Activated T-helper 2 cell treated with anti-CD3 and anti-CD28 coated beads, Interferon-gamma antibody, Interleukin-2, Interleukin-4, amounts not matched to agents 10 μg/mL and 5 μg/mL and 100 μg/mL, durations not matched to agents 14 hours and 24 hours and 36 hours (primary cell): ENCODE results near the gene RALGPS1. TPM values are rescaled to one million over a fixed set of nuclear protein-coding genes. Genes with fewer than 3 reads are reported as not detected.

ENCODE experiments used
- DNase-seq: peaks from one replicate; pipeline ENCODE4 v3.0.0; 2021; ENCODE audit warnings: low spot score
- H3K27ac Mint-ChIP-seq: one replicate; pipeline ENCODE4 v1.8.0; 2021; ENCODE audit warnings: mixed read lengths
- H3K27me3 Mint-ChIP-seq: one replicate; pipeline ENCODE4 v1.8.0; 2021; ENCODE audit warnings: low read depth, mixed read lengths
- H3K36me3 Mint-ChIP-seq: one replicate; pipeline ENCODE4 v1.8.0; 2021; ENCODE audit warnings: low read depth, mixed read lengths
- H3K4me1 Mint-ChIP-seq: one replicate; pipeline ENCODE4 v1.8.0; 2021; ENCODE audit warnings: low read depth, mixed read lengths
- H3K4me3 Mint-ChIP-seq: one replicate; pipeline ENCODE4 v1.8.0; 2021; ENCODE audit warnings: low read depth, mild to moderate bottlenecking, moderate library complexity, mixed read lengths
- H3K9me3 Mint-ChIP-seq: one replicate; pipeline ENCODE4 v1.8.0; 2021; ENCODE audit warnings: mixed read lengths
- intact Hi-C: fragments of 100-400 bp; cut with micrococcal nuclease; formaldehyde crosslinking; loops from one replicate; pipeline ENCODE4 v1.15.1; 2023
- total RNA-seq: library from RNA; stranded (reverse); gene quantifications from 2 replicates; pipeline ENCODE4 v1.2.3, GENCODE V29; 2022

The RALGPS1 gene
- total RNA-seq, 1 donor from 2014 or later: 2.4 TPM

DNA sequence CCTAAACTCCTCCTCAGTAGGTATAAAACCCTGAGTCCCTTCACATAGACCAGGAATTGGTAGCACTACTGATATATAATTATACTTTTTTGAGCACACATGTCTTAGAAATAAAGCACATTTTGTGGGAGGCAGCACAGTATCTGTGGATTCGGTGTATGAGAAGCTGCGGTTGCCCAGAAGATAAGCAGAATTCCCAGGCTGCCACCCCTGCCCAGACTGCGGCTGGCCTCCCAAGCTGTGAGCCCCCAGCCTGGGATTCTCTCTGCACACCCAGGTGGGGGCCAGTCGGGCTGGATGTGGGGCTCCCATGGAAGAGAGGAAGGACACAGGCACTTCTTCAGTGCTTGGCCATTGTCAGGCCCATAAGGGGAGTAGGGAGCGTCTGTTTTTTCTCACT lies 233.4 kb downstream of the RALGPS1 start:
- H3K4me3 Mint-ChIP-seq: no peak overlapping the region
- no peaks in the 10 kb centered on the region for H3K4me1 Mint-ChIP-seq
- no peak overlapping the region for H3K27ac Mint-ChIP-seq
- DNase-seq: no peak
- H3K36me3 Mint-ChIP-seq: no peaks in the 10 kb centered on the region
- H3K27me3 Mint-ChIP-seq: peaks cover 35% of the 10 kb centered on the region
- intact Hi-C loops: no loop called here
- H3K9me3 Mint-ChIP-seq: no peaks in the 10 kb centered on the region

DNA sequence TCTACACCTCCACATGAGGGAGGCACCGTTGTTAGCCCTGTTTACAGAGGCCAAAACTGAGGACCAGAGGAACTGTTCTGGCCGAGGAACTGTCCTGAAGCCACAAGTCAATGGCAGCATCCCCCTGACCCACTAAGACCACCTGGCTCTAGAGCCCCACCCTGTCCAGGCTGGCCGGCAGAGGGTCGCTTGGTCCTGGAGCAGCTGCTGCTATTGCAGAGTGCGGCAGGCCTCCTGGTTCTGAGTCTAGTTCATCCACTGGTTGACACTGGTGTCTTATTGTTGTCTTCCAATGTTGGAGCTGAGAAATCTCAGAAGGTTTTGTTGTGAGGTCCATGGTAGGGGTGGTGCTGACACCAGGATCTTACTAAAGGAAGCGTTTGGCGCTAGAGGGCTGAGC lies 234.4 kb downstream of the RALGPS1 start:
- peaks cover 35% of the 10 kb centered on the region for H3K27me3 Mint-ChIP-seq
- no peak overlapping the region for H3K4me3 Mint-ChIP-seq
- no peaks in the 10 kb centered on the region for H3K36me3 Mint-ChIP-seq
- peaks cover 2% of the 10 kb centered on the region for H3K4me1 Mint-ChIP-seq
- H3K9me3 Mint-ChIP-seq: no peaks in the 10 kb centered on the region
- DNase-seq: no peak
- H3K27ac Mint-ChIP-seq: no peak overlapping the region
- intact Hi-C loops: no loop called here

DNA sequence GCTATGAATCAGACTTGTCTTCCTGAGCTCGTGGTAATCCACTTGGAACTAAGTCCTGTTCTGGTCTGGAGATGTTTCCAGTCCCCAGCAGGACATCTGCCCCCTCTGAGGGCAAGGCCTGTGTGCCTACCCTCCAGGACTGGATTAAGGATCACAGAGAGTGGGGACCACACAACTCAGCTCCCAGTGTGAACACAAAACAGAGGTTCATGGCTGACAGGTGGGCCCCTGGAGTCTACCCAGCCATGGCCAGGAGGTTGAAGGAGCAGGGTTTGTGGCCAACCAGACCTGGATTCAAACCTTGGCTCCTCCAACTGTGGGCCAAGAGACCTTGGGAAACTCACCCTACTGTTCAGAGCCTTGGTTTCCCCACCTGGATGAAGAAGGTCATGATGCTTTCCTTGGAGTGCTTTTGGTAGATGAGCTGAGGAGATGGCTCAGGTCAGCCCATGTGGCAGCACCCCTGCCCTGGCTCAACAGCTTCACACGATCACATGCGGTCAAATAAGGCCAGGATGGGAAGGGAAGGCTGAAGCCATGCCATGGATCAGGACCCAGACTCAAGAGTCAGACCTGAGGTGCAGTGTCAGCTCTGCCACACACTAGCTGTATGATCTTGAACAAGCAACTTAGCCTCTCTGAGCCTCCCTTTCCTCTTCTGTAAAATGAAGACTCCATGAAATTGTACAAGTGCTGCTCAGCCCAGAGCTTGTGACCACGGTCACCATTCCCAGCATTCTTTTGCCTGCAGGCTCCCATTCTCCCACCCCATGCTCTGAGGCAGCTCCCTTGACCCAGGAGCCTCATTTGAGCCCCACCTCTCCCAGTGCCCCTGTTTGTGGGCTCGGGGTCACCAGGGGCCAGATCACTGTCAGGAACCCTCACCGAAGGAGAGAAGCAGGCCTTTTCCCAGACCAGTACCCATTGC lies 235.1 kb downstream of the RALGPS1 start:
- no peak overlapping the region for H3K27ac Mint-ChIP-seq
- DNase-seq: no peak

DNA sequence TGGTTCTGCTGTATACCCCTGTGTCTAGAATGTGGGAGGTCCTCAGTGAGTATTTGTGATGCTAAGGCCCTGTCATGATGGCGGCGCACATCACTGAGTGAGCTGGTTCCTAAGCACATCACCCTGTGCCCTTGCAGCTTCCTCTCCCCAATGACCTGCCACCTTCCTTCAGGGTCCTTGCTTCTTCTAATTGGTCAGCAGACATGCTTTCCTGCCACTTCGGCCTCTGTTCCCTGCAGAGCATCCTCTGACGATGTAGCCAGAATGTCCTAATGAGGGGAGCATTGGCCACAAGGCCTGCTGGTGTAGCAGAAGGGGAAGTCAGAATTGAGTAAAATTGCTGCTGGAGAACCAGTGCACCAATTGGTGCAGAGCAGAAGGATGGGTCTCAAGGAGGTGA lies 238.9 kb downstream of the RALGPS1 start:
- no peaks in the 10 kb centered on the region for H3K9me3 Mint-ChIP-seq
- H3K27me3 Mint-ChIP-seq: peaks cover 40% of the 10 kb centered on the region
- H3K36me3 Mint-ChIP-seq: no peaks in the 10 kb centered on the region
- intact Hi-C loops: no loop called here
- H3K4me3 Mint-ChIP-seq: no peak overlapping the region
- no peak for DNase-seq
- peaks cover 14% of the 10 kb centered on the region for H3K4me1 Mint-ChIP-seq
- no peak overlapping the region for H3K27ac Mint-ChIP-seq

More for the DNA sequence above, 235.1 kb downstream of the RALGPS1 start:
- intact Hi-C loops: no loop called here
- Mint-ChIP-seq H3K27me3 (peaks cover 33% of the 10 kb centered on the region), H3K4me3 (no peak overlapping the region), H3K9me3 (no peaks in the 10 kb centered on the region), H3K4me1 (peaks cover 9% of the 10 kb centered on the region), H3K36me3 (no peaks in the 10 kb centered on the region)

DNA sequence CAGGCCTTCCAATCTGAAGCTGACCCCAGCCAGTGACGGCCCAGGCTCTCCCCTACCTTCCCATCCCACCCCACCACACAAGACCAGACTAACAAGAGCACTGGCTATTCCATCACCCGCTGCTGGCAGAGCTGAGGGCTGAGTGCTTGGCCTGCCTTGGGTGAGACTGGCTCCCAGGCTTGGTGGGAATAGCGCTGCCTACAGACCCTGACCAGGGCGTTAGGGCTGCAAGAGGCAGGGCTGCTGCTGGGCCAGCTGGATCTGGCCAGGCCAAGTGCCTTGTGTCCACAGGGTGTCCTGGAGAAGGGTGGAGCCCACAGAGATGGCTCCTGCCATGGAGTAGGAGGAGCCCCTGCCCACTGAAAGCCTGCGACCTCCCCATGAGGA lies 239.4 kb downstream of the RALGPS1 start:
- Mint-ChIP-seq H3K4me1 (peaks cover 14% of the 10 kb centered on the region), H3K27me3 (peaks cover 40% of the 10 kb centered on the region), H3K36me3 (no peaks in the 10 kb centered on the region), H3K9me3 (no peaks in the 10 kb centered on the region), H3K4me3 (no peak overlapping the region), H3K27ac (no peak overlapping the region)
- intact Hi-C loops: loop anchor here (2.0 kb wide), 1 partner anchor 149 kb away; no protein-coding TSS in a partner anchor
- no peak for DNase-seq

DNA sequence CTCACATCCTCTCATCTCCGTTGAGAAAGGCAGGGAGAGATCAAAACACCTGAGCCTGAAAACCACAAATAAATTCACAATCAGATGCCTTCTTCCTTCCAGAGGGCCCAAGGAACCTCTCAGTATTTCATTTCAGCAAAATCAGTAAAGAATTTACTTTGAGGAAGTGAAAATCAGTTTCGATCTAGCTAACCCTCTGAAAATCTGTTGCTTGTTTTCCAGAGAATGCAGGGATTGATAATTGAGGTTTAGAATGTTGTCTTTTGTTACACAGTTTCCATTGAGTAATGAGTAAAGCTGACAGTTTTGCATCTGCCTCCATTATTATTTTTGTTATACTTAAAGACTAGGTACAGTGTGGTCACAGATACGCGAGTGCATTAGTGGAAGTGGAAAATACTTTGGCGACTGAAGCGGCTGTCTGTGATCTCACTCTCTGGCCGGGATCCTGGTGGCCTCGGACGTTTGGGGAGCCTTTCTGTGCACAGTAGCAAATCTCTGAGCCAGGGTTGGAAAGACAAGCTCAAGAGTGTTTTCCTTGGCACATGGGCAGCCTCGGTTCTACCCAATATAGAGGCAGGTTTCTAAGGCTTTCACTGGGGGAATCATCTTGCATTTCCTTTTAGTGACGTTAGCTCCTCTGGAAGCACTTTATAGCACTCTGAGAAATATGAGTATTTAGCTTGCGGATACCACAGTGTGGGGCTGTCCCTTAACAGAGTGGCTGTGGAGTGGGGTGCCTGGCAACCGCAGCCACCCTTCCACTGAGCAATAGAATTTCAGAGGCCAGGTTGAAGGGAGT lies 240.0 kb downstream of the RALGPS1 start:
- intact Hi-C loops: loop anchor here (2.0 kb wide), 1 partner anchor 150 kb away; no protein-coding TSS in a partner anchor
- Mint-ChIP-seq H3K4me3 (no peak overlapping the region), H3K27me3 (peaks cover 42% of the 10 kb centered on the region), H3K36me3 (no peaks in the 10 kb centered on the region), H3K27ac (no peak overlapping the region), H3K4me1 (peaks cover 14% of the 10 kb centered on the region), H3K9me3 (no peaks in the 10 kb centered on the region)
- DNase-seq: no peak

DNA sequence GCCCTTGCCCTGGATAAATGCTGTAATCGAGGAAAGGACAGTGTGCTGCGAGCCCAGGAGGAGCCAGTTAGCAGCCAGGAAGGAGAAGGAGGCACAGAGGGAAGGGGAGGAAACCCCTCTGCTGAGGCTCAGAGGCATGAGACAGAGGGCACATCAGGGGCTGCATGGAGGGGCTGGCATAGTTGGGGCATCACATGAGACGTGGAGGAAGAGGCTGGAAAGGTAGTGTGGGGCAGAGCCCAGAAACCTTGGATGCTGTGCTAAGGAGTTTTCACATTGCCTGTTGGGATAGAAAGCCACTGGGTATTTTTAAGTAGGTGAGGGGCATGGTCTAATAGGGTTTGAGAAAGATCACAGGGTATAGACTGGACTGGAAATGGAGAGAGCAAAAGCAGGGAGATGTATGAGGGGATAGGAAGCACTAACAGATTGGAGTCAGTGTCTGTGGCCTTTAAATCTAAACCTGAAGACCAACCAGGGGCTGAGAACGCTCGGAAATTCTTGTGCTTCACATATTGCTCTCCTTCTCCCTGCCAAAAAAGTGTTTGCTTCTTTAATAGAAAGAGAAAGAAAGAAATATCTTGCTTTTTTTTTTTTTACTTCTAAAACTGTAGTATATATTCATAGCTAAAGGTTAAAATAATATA lies 240.9 kb downstream of the RALGPS1 start:
- DNase-seq: no peak
- no peaks in the 10 kb centered on the region for H3K9me3 Mint-ChIP-seq
- peaks cover 14% of the 10 kb centered on the region for H3K4me1 Mint-ChIP-seq
- H3K4me3 Mint-ChIP-seq: no peak overlapping the region
- no peaks in the 10 kb centered on the region for H3K36me3 Mint-ChIP-seq
- peaks cover 43% of the 10 kb centered on the region for H3K27me3 Mint-ChIP-seq
- no peak overlapping the region for H3K27ac Mint-ChIP-seq
- intact Hi-C loops: loop anchor here (2.0 kb wide), 1 partner anchor 151 kb away; no protein-coding TSS in a partner anchor

DNA sequence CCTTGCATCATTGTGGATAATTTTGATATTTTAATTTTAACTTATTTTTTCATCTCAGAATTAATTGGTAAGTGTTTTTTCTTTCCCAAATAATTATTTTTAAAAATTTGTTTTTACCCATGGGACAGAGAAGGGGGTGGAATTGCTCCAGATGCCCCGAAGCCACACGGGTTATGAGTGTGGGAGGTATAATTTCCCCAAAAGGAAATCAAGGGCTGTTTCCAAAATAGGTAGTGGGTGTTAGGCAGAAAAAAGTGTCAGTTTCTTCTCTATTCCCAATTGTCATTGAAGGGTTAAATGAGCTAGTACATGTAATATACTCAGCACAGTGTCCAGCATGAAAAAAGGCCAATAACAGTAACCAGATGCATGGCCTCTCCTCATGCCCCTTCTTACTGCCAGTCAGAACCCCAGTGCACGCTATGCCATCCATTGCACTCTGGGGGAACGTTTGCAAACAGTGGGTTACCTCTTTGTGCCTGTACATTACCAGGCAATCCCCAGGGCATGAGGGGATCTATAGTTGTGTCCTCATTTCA lies 244.3 kb downstream of the RALGPS1 start:
- Mint-ChIP-seq H3K9me3 (no peaks in the 10 kb centered on the region), H3K4me1 (peaks cover 29% of the 10 kb centered on the region), H3K4me3 (no peak overlapping the region), H3K27ac (no peak overlapping the region), H3K36me3 (no peaks in the 10 kb centered on the region), H3K27me3 (peaks cover 19% of the 10 kb centered on the region)
- DNase-seq: no peak
- intact Hi-C loops: no loop called here

DNA sequence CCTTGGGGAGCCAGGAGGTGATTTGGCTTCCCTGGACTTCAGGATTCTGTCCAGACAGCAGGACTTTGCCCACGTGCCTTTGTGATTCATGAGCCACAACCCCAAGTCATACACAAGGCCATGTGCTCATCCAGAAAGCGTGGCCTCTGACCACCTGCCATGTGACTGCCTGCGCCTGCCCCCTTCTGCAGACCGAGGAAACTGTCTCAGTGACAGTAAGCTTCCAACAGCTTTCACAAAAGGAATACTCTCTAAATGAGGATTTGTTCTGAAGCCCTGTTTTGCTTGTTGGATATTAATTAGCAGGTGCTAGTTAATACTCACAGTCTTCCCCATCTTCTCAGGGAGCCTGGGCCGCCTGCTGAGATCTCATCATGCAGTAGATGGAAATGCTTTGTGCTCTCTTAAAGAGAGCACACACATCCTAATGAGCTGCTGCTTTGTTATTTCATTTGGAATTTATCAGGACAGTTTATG lies 244.8 kb downstream of the RALGPS1 start:
- no peak overlapping the region for H3K4me3 Mint-ChIP-seq
- H3K36me3 Mint-ChIP-seq: no peaks in the 10 kb centered on the region
- H3K27me3 Mint-ChIP-seq: peaks cover 19% of the 10 kb centered on the region
- no peak overlapping the region for H3K27ac Mint-ChIP-seq
- no peaks in the 10 kb centered on the region for H3K9me3 Mint-ChIP-seq
- DNase-seq: no peak
- H3K4me1 Mint-ChIP-seq: peaks cover 28% of the 10 kb centered on the region
- intact Hi-C loops: no loop called here

DNA sequence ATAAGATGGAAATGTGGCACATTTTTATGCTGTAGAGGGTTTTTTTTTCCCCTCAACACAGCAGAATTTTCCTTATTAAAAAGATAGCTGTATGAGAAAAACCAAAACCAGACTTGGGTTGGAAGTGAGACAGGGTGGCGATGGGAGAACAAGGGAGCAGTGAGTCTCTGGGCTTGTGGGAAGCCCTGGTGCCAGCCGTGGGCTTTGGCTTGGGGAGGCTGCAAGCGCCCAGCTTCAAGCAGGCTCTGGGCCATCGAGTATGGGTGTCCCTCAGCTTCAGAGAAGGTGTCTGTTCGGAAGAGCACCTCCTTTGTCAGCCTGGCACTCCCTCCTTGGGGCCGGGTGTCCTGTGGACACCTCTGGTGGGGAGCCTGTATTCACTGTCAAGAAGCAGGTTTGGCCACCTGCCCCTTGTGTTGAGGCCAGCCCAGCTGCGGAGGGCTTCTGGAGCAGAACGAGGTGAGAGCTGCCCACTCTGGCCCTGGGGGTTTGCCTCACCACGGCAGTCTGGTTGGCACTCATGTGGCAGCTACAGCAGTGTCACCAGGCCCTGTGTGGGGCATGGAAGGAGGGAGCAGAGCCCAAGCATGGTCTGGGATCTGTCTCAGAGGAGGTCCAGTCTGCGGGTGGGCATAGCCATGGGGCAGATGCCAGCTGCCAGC lies 245.5 kb downstream of the RALGPS1 start:
- Mint-ChIP-seq H3K4me1 (peaks cover 21% of the 10 kb centered on the region), H3K4me3 (no peak overlapping the region), H3K27ac (no peak overlapping the region), H3K27me3 (peaks cover 15% of the 10 kb centered on the region), H3K9me3 (no peaks in the 10 kb centered on the region), H3K36me3 (no peaks in the 10 kb centered on the region)
- DNase-seq: no peak
- intact Hi-C loops: no loop called here

DNA sequence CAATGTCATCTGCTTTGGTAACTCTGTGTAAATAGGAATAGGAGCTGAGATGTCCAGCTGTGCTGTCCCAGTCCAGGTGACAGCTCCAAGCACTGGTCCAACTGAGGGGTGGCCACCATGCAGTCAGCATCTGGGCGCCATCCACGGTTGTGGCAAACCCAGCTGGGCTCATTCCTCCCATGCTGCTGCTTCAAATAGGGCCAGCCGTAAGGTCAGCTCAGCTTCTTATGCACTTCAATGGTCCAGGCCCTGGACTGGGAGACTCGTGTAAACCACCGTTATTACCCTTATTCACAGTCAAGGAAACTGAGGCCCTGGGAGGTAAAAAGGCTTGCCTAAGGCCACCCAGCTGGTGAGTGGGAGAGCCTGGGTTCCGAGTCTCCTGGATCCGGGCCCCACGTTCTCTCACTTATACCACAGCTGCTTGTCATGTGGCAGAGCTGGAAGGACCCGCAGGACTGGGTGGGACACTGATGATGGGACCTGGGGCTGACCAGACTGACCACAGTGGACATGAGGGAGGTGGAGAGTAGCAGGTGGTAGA lies 246.6 kb downstream of the RALGPS1 start:
- no peak for DNase-seq
- Mint-ChIP-seq H3K27me3 (peaks cover 19% of the 10 kb centered on the region), H3K4me1 (peaks cover 19% of the 10 kb centered on the region), H3K4me3 (no peak overlapping the region), H3K9me3 (no peaks in the 10 kb centered on the region), H3K27ac (no peak overlapping the region), H3K36me3 (no peaks in the 10 kb centered on the region)
- intact Hi-C loops: no loop called here
